Testis (tissue), 2 donors: ENCODE results near the gene METRNL.

Experiments
- POLR2A ChIP-seq: fragments of 450-650 bp; IDR thresholded peaks from one replicate; pipeline ENCODE4 v1.6.1; 2017; ENCODE audit warnings: antibody characterized with exemption, mild to moderate bottlenecking, moderate library complexity
- TF ChIP-seq, protein P1 (sequence below), 3 experiments: fragments of 450-650 bp in 2 of 3; fragments of 200-600 bp in 1 of 3; sonication (generic) in 1 of 3; IDR thresholded peaks; one replicate each; pipeline ENCODE4 v1.5.1; 2016 to 2019; ENCODE audit warnings: antibody characterized with exemption in 3 of 3, mild to moderate bottlenecking in 2 of 3, moderate library complexity in 1 of 3

DNA sequence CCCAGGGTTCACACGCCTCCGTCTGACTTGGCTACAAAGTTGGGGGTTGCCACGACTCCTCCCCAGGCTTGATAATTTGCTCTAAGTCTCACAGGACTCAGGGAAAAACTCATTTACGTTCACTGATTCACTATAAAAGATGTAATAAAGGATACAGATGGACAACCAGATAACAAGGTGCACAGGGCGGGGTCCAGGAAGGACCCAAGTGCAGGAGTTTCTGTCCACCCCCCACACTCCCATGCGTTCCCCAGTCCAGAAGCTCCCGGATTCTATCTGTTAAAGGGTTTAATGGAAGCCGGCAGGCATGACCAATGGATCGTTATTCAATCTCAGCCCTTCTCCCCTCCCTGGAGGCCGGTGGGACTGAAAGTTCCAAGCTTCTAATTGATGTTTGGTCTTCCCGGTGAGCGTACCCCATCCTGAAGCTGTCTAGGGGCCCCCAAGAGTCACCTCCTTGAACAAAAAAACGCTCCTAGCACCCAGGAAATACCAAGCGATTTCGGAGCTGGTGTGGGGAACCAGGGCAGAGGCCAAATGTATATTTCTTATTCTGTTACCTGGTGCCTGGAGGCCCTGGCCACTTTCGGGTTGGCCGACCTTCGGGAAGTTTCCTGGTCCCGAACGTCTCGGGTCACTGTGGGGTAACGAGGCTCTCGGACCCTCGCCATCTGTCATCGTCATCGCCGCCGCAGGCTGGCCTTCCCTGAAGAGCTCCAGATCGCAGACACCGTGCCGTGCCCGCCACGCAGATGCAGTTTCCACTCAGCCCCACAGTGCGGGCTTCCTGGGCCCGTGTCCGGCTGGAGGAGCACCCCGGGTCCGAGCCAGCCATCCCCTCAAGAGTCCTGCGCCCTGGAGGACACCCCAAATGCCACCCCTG, 13.5 kb upstream of the METRNL start:
- TF ChIP-seq, protein P1, sequence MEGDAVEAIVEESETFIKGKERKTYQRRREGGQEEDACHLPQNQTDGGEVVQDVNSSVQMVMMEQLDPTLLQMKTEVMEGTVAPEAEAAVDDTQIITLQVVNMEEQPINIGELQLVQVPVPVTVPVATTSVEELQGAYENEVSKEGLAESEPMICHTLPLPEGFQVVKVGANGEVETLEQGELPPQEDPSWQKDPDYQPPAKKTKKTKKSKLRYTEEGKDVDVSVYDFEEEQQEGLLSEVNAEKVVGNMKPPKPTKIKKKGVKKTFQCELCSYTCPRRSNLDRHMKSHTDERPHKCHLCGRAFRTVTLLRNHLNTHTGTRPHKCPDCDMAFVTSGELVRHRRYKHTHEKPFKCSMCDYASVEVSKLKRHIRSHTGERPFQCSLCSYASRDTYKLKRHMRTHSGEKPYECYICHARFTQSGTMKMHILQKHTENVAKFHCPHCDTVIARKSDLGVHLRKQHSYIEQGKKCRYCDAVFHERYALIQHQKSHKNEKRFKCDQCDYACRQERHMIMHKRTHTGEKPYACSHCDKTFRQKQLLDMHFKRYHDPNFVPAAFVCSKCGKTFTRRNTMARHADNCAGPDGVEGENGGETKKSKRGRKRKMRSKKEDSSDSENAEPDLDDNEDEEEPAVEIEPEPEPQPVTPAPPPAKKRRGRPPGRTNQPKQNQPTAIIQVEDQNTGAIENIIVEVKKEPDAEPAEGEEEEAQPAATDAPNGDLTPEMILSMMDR (IDR thresholded peaks at IDR 0.05), result no peak
- TF ChIP-seq POLR2A, result no peak
